Stimulated activated CD8-positive, alpha-beta memory T cell treated with anti-CD3 and anti-CD28 coated beads, Interleukin-15, amount 100 ng/mL, for 24 hours (primary cell): ENCODE results near the gene CTXN1.
"Not testable (repeated sequence)": the region's sequence is repeated elsewhere in the genome, so short reads cannot be mapped to it uniquely, and the experiment has no call there.

Experiments
- DNase-seq: peaks from one replicate; pipeline ENCODE4 v3.0.0-alpha.2; 2020; ENCODE audit warnings: low read depth

CTXN1 gene

DNA sequence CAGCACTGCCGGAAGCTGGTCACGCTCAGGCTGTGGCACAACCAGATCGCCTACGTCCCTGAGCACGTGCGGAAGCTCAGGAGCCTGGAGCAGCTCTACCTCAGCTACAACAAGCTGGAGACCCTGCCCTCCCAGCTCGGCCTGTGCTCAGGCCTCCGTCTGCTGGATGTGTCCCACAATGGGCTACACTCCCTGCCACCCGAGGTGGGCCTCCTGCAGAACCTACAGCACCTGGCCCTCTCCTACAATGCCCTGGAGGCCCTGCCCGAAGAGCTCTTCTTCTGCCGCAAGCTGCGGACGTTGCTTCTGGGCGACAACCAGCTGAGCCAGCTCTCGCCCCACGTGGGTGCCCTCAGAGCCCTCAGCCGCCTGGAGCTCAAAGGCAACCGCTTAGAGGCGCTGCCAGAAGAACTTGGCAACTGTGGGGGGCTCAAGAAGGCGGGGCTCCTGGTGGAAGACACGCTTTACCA, 25.5 kb downstream of the CTXN1 start:
- DNase-seq = no peak

DNA sequence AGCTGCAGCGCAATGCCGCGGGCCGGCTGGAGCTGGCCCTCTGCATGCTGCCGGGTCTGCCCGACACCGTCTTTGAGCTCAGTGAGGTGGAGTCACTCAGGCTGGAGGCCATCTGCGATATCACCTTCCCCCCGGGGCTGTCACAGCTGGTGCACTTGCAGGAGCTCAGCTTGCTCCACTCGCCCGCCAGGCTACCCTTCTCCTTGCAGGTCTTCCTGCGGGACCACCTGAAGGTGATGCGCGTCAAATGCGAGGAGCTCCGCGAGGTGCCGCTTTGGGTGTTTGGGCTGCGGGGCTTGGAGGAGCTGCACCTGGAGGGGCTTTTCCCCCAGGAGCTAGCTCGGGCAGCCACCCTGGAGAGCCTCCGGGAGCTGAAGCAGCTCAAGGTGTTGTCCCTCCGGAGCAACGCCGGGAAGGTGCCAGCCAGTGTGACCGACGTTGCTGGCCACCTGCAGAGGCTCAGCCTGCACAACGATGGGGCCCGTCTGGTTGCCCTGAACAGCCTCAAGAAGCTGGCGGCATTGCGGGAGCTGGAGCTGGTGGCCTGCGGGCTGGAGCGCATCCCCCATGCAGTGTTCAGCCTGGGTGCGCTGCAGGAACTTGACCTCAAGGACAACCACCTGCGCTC, 26.1 kb downstream of the CTXN1 start:
- no peak for DNase-seq

DNA sequence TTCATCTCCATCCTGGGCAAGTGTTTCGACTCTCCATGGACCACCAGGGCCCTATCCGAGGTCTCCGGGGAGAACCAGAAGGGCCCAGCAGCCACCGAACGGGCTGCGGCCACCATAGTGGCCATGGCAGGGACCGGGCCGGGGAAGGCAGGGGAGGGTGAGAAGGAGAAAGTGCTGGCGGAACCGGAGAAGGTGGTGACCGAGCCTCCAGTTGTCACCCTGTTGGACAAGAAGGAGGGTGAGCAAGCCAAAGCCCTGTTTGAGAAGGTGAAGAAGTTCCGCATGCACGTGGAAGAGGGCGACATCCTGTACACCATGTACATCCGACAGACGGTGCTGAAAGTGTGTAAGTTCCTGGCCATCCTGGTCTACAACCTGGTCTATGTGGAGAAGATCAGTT, 27.0 kb downstream of the CTXN1 start:
- DNase-seq = no peak

DNA sequence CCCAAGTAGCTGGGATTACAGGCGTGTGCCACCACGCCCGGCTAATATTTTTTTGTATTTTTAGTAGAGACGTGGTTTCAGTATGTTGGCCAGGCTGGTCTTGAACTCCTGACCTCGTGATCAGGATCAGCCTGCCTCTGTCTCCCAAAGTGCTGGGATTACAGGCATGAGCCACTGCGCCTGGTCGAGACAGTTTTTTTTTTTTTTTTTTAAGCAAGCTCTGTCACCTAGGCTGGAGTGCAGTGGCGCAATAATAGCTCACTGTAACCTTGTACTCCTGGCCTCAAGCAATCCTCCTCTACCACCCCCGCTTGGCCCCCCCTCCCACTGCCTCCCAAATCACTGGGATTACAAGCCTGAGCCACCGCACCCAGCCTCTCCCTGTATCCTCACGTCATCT, 28.6 kb downstream of the CTXN1 start:
- DNase-seq = no peak

DNA sequence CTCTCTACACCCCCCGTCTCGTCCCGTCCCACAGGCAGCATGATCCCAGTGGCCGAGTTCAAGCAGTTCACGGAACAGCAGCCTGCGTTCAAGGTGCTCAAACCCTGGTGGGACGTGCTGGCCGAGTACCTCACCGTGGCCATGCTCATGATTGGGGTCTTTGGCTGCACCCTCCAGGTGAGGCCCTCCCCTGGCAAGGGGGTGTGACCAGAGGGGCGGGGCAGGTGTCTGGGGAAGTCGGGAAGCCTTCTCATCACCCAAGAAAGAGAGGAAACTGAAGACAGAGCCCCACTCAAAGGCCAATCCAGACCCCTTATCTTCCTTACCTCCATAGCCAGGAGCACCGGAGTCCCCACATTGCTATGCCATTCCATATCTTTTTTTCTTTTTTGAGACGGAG, 30.4 kb downstream of the CTXN1 start:
- DNase-seq = no peak

DNA sequence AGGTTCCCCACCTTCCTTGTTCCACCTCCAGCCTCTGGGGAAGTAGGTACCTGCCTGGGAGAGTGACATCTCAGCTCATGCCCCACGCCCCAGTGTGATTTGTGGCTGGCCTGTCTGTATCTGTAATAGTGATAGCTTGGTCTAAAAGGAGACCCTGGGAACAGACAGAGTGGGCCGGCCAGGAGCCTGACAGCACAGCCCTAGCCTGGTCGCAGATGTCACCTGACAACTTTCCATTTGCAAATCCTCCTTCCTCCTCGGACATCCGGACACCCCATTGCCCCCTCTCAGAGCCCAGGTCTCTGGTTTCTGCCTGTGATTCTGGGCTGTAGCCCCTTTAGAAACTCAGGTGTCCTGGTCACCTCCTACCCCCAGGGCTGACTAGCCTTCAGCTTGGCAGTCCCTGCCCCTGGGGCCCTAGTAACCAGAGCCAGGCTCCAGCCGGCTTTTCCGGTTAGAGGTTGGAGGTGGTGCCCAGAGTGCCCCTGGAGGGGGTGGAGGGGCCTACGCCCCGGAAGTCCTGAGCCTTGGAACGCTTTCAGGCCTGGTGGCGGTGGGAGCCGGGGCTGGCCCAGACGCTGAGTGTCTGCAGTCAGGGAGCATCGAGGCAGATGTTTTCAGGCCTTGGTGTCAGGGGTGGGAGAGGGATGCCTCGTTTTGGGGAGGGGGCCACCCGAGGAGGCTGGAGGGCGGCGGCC, 31.2 kb downstream of the CTXN1 start:
- DNase-seq = no peak

DNA sequence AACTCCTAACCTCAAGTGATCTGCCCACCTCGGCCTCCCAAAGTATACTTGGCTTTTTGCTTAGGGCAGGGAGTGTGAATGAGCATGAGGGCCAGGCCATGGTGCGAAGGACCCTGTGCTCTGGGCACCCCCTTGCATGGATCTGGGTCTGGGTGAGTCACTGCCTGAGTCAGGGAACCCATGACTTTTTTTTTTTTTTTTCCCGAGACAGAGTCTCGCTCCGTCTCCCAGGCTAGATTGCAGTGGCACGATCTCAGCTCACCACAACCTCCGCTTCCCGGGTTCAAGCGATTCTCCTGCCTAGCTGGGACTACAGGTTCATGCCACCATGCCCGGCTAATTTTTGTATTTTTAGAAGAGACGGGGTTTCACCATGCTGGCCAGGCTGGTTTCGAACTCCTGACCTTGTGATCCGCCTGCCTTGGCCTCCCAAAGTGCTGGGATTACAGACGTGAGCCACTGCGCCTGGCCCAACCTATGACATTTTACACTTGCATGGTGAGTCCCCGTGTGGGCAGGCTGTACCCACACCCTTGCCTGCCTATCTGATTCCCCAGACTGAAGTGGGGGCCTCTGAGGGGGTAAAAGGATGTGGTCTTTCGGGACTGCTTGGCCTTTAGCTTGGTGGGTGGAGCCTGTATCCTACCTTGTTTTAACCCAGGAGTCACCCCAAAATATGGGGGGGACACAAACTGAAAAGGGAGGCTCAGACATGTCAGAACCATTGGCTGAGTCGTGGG, 32.4 kb downstream of the CTXN1 start:
- not testable (repeated sequence) for DNase-seq

DNA sequence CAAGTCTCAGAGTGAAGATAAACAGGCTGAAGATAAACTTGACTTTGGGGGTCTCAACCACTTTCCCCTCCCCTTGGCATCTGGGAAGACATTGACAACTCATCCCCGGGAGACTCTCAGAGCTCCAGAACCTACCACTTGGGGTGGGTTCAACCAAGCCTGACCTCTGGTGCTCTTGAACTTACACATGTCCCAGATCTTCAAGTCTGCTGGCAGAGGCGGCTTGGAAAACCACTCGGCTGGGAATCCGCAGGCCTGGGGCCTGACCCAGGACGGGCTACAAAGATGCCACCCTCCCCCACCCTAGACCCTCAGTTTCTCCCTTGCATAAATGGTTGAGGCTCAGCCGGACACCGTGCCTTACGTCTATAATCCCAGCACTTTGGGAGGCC, 37.1 kb downstream of the CTXN1 start:
- DNase-seq = no peak

DNA sequence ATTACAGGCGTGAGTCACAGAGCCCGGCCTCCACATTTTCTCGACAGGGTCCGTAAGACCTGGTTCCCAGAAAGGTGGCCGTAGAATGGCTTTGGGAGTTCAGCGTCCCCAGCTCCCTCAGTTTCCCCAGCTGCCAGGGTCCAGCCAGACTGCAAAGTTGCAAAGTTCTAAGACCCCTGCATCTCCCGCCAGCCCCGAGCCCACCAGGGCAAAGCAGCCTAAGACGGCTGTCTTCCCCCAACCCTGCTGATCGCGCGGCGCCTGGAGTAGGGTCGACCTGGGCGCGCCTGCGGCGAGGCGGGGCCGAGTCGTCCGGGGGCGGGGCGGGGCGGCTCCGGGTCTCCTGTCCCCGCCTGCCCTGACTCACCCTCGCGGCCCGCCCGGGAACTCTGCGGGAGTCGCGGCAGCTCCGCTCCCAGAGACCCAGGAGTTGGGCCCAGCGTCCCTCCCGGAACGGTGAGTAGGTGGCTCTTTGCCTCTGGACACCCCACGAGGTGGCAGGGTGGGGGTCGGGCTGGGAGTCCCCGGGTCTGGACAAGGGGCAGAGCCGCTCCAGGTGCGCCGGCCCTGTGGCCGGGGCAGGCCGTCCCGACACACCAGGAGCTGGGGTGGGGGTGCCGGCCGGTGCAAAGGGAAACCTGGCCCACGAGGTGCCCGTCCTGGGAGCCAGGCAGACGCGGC, 37.6 kb downstream of the CTXN1 start, which contains the start of gene LRRC8E:
TSS of gene LRRC8E (plus strand) at position 366 of the 681 bp plus-strand sequence. CDS start 7,094 bp downstream, outside the sequence.
- DNase-seq = no peak

DNA sequence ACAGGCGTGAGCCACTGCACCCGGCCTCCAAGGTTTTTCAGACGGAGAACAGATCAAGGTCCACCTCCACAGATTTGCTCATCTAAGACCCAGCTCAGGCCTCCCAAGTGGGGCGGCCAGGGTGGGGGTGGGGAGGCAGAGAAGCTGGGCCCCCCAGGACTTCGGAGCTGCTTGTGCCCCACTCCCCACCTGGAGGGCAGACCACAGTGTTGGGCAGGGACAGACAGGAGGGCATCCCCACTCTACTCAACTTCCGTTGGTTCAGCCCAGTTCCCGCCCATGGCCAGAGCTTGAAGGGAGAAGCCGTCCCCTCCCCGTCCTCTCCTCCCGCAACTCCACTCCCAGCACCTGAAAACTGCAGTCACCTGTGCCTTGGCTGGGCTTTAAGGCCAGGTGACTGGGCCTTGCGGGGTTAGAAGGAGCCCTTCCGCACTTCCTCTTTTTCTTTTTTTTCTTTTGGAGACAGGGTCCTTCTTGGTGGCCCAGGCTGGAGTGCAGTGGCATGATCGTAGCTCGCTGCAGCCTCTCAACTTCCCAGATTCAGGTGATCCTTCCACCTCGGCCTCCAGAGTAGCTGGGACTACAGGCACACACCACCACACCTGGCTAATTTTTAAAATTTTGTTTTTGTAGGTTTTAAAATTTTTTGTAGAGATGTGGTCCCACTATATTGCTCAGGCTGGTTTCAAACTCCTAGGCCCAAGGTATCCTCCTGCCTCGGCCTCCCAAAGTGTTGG, 38.4 kb downstream of the CTXN1 start:
- no peak for DNase-seq

DNA sequence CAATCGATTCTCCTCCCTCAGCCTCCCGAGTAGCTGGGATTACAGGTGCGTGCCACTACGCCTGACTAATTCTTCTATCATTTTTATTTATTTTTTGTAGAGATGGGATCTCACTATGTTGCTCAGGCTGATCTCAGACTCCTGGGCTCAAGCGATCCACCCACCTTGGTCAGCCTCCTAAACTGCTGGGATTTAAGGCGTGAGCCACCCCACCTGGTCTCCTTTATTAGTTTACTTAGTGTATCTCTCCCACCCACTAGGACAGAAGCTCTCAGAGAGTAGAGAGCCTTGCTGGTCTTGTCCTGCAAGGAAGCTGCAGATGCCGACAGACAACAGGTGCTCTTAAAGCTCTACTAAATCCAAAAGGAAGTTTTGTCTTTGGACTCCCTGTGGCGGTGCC, 40.1 kb downstream of the CTXN1 start:
- no peak for DNase-seq

DNA sequence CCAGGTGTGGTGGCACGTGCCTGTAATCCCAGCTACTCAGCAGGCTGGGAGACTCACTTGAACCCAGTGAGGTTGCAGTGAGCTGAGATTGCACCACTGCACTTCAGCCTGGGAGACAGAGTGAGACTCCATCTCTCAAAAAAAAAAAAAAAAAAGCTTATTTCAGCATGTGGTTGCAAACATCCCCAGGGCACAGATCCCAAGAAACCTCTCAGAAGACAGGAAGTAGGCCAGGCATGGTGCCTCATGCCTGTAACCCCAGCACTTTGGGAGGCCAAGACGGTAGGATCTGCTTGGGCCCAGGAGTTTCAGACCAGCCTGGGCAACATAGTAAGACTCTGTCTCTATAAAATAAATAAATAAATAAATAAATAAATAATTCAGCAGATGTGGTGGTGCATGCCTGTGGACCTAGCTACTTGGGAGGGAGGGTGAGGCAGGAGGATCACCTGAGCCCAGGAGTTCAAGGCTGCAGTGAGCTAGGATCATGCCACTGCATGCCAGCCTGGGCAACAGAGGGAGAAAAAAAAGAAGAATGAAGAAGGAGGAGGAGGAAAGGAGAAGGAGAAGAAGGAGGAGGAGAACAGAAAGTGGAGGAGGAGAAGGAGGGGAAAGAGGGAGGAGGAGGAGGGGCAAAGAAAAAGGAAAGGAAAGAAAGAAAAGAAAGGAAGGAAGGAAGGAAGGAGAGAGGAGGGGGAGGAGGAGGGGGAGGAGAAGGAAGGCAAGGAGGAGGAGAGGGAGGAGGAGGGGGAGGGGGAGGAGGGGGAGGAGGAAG, 42.0 kb downstream of the CTXN1 start:
- no peak for DNase-seq

DNA sequence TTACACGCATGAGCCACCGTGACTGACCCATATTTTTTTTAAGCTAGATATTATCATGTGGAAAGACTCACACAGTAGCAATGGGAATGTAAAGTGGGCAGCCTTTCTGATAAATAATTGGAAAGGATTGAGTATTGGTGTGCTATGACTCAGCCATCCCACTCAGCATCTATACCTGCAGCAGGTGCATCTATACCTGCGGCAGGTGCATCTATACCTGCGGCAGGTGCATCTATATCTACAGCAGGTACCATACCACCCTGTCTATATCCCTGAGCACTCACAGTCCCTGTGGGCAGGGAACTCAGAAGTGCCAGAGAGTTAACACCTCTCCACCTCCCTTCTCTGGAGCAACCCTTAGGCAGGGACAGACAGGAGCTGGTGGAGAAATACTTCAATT, 42.8 kb downstream of the CTXN1 start:
- no peak for DNase-seq

DNA sequence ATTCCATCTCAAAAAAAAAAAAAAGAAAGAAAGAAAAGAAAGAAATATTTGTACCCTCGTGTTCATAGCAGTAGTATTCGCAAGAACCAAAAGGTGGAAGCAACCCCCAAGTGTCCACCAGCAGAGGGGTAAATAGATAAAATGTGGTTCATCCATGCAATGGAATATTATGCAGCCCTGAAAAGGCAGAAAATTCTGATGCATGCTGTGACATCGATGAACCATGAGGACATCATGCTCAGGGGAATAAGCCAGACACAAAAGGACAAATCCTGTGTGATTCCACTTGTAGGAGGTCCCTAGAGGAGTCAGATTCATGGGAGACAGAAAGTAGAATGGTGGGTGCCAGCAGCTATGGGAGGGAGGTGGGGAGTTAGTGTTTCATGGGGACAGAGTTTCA, 44.0 kb downstream of the CTXN1 start:
- DNase-seq = no peak

DNA sequence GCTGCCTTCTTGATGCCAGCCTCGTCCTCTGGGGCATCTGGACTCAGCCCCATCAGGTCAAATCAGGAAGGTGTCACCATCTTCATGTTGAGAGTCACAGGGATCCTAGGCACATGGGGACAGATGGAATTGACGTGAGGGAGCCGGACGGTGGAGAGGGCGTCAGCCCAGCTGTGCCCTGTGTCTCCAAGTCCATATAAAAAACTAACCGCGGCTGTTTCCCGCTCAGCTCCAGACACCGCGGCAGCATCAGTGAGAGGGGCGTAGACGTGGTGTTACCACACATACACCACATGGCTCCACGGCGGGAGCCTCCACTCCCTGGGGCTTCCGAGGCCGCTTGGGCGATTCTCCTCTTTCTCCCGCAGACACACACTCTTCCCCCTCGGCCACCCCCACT, 46.1 kb downstream of the CTXN1 start:
- DNase-seq = no peak

DNA sequence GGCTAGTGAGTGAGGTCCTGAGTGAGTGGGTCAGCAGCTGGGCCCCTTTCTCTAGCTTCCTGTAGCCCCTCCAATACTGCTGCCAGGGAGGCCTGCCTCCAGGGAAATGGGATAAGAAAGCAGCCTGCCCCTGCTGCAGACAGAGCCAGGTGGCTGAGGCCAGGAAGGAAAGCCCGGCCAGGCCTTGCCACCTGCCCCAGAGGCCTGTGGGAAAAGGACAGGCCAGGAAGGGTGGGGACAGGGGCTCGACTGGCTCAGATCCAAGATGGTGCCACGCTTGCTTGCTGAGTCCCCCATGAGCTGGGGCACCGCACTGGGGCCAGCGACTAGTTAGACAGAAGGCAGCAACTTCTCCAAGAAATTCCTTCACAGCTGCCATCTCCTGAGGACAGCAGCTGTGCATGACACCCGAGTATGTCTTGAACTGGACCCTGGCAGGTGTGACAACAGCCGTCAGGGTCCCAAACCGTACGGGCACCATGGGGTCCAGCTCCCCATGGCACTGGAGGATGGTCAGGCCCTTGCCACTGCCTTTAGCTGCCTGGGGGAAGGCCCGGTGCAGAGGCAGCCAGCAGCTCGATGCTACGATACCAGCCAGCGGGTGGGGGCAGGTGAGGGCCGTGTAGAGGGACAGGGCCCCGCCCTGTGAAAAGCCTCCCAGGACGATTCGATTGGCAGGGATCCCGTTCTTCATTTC, 46.7 kb downstream of the CTXN1 start:
- no peak for DNase-seq

DNA sequence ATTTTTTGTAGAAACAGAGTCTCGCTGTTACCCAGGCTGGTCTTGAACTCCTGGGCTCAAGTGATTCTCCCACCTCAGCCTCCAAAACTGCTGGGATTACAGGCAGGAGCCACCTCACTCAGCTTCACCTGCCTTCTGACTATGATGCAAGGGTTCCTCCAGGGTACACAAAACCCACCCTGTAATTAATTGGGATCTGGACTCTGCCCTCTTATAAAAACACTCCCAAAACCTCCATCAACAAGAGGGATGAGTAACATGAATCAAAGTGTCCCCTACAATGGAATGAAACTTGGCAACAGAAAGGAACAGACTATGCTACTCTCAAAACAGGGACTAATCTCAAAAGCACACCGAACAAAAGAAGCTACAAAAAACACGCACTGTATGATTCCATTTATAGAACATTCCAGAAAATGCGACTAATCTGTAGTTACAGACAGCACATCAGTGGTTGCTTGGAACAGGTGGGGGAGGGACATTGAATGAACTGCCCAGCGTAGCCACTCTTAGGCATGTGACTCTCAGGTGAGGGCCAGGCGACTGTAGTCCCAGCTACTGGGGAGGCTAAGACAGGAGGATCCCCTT, 48.6 kb downstream of the CTXN1 start:
- DNase-seq = no peak

DNA sequence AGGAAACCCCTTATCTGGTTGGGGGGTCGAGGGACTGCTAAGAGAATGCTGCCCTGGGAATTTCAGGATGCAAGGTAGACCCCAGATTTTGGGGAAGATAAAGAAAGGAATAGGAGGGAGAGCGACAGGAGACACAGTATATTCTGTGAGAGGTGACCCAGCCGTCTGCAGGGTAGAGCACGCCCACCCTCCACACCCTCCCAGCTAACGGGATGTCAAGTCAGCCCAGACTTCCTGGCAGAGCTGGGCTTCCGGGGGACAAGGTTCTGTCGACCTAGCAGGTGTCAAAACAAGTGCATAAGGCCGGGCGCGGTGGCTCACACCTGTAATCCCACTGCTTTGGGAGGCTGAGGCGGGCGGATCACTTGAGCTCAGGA, 51.0 kb downstream of the CTXN1 start:
- no peak for DNase-seq
